GM12875 (cell line): ENCODE measurements around the gene PDE1A.

Experiments
- H3K4me3 ChIP-seq: one replicate; pipeline ENCODE4 v1.5.1; 2011; ENCODE audit warnings: low read depth, low read length, control low read depth
- CTCF ChIP-seq: IDR thresholded peaks from 2 replicates; pipeline ENCODE4 v1.5.1; 2011; ENCODE audit warnings: low read depth, mild to moderate bottlenecking, control low read depth, inconsistent platforms, low read length, moderate library complexity, borderline replicate concordance; ENCODE audit not compliant: insufficient read depth

The PDE1A gene

GRCh38 chr2:182360663-182361260 lies 66.1 kb downstream of the PDE1A start:
- no peak for TF ChIP-seq CTCF

GRCh38 chr2:182359990-182360662 lies 66.7 kb downstream of the PDE1A start:
- H3K4me3 ChIP-seq, result no peak overlapping the region
- no peak for TF ChIP-seq CTCF

More at GRCh38 chr2:182360663-182361260, 66.1 kb downstream of the PDE1A start:
- no peak overlapping the region for H3K4me3 ChIP-seq

DNA sequence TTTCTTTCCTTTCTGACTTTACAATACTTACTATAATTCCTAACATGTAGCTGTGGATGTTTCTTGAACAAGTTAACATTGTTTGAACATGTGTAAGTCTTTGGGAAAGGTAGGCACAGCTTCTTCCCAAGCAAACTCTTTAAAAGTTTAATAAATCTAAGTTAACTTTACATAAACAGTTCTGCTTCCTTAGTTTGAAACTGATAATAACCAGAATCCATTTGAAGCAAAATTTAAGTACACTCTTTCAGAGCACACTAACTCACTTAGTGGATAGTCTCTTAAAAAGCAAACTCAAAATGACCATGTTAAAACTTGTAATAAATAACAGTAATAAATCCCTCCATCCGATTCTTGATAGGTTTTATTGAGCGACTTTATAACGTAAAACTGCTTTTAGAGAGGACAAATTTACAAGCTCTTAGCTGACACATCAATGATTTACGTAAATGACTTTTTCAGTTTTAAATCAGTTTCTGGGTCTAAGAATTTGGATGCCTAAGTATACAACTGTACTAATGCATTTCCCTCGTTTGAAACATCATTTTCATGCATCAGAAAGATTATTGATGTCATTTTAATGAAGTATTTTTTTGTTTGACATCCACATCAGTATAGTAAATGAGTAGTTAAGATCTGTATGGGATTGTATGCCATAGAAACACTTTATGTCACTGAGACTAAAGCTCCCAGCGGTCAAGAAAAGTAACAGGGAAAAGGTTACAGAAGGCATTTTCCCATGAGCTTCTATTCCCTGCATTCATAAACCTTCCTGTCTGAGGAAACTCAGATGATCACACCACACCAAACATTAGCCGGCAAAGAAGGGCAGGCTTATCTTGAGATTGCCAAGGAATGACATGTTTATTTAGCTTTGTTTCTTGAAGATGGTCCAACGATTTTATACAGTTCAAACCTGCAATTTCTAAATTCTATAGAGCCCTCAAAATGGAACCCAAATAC lies 67.5 kb downstream of the PDE1A start:
- no peak overlapping the region for H3K4me3 ChIP-seq
- no peak for TF ChIP-seq CTCF

- TF ChIP-seq CTCF, result no peak
Observed at GRCh38 chr2:182358601-182359000, 68.2 kb downstream of the PDE1A start.

DNA sequence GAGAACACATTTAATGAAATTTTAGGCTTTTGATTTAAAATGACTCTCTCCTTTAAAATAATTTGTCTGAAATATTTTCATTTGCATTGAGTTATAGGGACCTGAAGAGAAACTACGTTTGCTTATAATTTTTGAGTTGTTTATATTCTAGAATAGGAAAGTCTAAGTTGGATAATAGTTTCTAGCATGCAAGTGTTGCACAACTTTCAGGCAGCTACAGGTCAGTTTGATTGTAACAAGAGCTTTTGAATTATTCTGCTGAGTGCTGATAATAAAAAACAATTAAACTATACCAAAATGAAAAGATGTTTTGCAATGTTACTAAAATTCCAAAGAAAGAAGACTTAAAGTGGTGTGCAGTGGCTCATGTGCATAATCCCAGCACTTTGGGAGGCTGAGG lies 71.0 kb downstream of the PDE1A start:
- no peak for TF ChIP-seq CTCF
- no peak overlapping the region for H3K4me3 ChIP-seq

More at GRCh38 chr2:182358601-182359000, 68.2 kb downstream of the PDE1A start:
- H3K4me3 ChIP-seq, result no peak overlapping the region

DNA sequence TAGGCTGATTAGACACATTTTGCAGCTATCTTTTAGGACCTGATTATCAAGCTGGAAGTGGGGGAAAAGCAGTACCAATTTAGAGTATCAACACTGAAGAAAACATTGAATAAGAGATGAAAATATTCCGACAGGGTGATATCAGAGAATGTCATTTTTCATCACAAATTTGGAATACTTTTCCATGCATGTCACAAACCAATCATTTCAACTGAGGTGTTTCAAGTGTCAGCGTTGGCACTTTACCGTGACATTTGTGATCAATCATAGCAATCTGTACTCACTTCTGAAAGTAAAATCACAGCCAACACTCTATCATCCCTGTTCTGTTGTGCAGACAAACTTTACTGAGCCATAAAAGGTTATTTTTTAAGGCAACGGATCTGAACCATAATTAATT lies 75.4 kb downstream of the PDE1A start:
- no peak overlapping the region for H3K4me3 ChIP-seq
- no peak for TF ChIP-seq CTCF

- no peak overlapping the region for H3K4me3 ChIP-seq
- no peak for TF ChIP-seq CTCF
Observed at GRCh38 chr2:182349268-182349667, 77.6 kb downstream of the PDE1A start.
